Spinal cord (tissue), 10 donors: ENCODE results near the gene ZBED4. TPM values are rescaled to one million over a fixed set of nuclear protein-coding genes. Genes with fewer than 3 reads are reported as not detected.
"Not testable (repeated sequence)": the region's sequence is repeated elsewhere in the genome, so short reads cannot be mapped to it uniquely, and the experiment has no call there.

Source experiments
- DNase-seq, 6 donors: peaks; one replicate each; pipeline versions ENCODE4 v3.0.0 to v3.0.0-alpha.2; 2013 to 2015; ENCODE audit warnings: low spot score in 6 of 6, low read depth in 4 of 6
- H3K27ac ChIP-seq: one replicate; pipeline ENCODE4 v1.5.1; 2013; ENCODE audit warnings: low read depth, low read length, control low read depth
- H3K27me3 ChIP-seq: one replicate; pipeline ENCODE4 v1.6.1; 2013; ENCODE audit warnings: low read length; ENCODE audit not compliant: control insufficient read depth, insufficient read depth
- H3K36me3 ChIP-seq: one replicate; pipeline ENCODE4 v1.6.1; 2013; ENCODE audit warnings: low read length; ENCODE audit not compliant: control insufficient read depth, insufficient read depth
- H3K4me1 ChIP-seq: one replicate; pipeline ENCODE4 v1.6.1; 2013; ENCODE audit warnings: low read length; ENCODE audit not compliant: control insufficient read depth, insufficient read depth
- H3K4me3 ChIP-seq: one replicate; pipeline ENCODE4 v1.5.1; 2013; ENCODE audit warnings: low read depth, low read length, control low read depth
- H3K9me3 ChIP-seq: one replicate; pipeline ENCODE4 v1.6.1; 2013; ENCODE audit warnings: low read length; ENCODE audit not compliant: control insufficient read depth, insufficient read depth
- WGBS: methylation state at CpG from one replicate; pipeline ENCODE4 v1.1.5; 2013; ENCODE audit warnings: missing lambda C conversion rate; ENCODE audit not compliant: insufficient coverage; 5-methylcytosine and 5-hydroxymethylcytosine counted together
- polyA plus RNA-seq, 2 donors: library from polyadenylated mRNA; unstranded; fragments of 120-200 nt; gene quantifications; one replicate each; pipeline ENCODE4 v1.2.1, GENCODE V29; 2013; ENCODE audit not compliant: insufficient read length in 2 of 2
- total RNA-seq, 2 donors: library from RNA; depleted of rRNA in 1 of 2; stranded (reverse); fragments of 120-200 nt in 1 of 2; fragments of >200 nt in 1 of 2; gene quantifications; one replicate each; pipeline versions ENCODE4 v1.2.3 to v1.2.4, GENCODE V29; 2013 to 2014
- donor health status: healthy.

ZBED4 gene
- total and polyA plus RNA-seq, 4 donors: 8.5 to 15.6 (median 11.8) TPM

- H3K36me3 ChIP-seq: peaks cover 77% of the 10 kb centered on the region
- H3K9me3 ChIP-seq: no peaks in the 10 kb centered on the region
- H3K27me3 ChIP-seq: no peaks in the 10 kb centered on the region
- no peak for DNase-seq
- H3K4me3 ChIP-seq: no peak overlapping the region
- WGBS: 98% methylated on average over 15 of the region's 15 CpGs
- no peak overlapping the region for H3K27ac ChIP-seq
- H3K4me1 ChIP-seq: peaks cover 7% of the 10 kb centered on the region
Observed at GRCh38 chr22:49815641-49816091, 38.0 kb upstream of the ZBED4 start.

- Histone ChIP-seq H3K9me3 (no peaks in the 10 kb centered on the region), H3K4me3 (no peak overlapping the region), H3K4me1 (peaks cover 7% of the 10 kb centered on the region), H3K36me3 (peaks cover 86% of the 10 kb centered on the region), H3K27me3 (no peaks in the 10 kb centered on the region), H3K27ac (no peak overlapping the region)
- DNase-seq: no peak
- 64% methylated on average over 2 of the region's 3 CpGs for WGBS
Observed at GRCh38 chr22:49817359-49817758, 36.3 kb upstream of the ZBED4 start.

GRCh38 chr22:49820984-49821383 is 32.7 kb upstream of the ZBED4 start:
- H3K4me1 ChIP-seq: peaks cover 21% of the 10 kb centered on the region
- no peak overlapping the region for H3K4me3 ChIP-seq
- no peaks in the 10 kb centered on the region for H3K27me3 ChIP-seq
- H3K36me3 ChIP-seq: peaks cover 93% of the 10 kb centered on the region
- no peak overlapping the region for H3K27ac ChIP-seq
- DNase-seq: no peak
- H3K9me3 ChIP-seq: no peaks in the 10 kb centered on the region
- 56% methylated on average over 2 of the region's 7 CpGs for WGBS

- peaks cover 86% of the 10 kb centered on the region for H3K36me3 ChIP-seq
- WGBS: 82% methylated on average over 11 of the region's 11 CpGs
- H3K27ac ChIP-seq, DNase-seq, H3K4me3 ChIP-seq, H3K27me3 ChIP-seq, H3K9me3 ChIP-seq: not testable (repeated sequence)
- peaks cover 25% of the 10 kb centered on the region for H3K4me1 ChIP-seq
Observed at GRCh38 chr22:49821741-49822140, 31.9 kb upstream of the ZBED4 start.

- Histone ChIP-seq H3K9me3 (no peaks in the 10 kb centered on the region), H3K4me1 (peaks cover 32% of the 10 kb centered on the region), H3K27ac (no peak overlapping the region), H3K4me3 (no peak overlapping the region), H3K36me3 (peaks cover 69% of the 10 kb centered on the region), H3K27me3 (no peaks in the 10 kb centered on the region)
- no peak for DNase-seq
- 91% methylated on average over 51 of the region's 53 CpGs for WGBS
Observed at GRCh38 chr22:49823289-49824045, 30.2 kb upstream of the ZBED4 start.

- Histone ChIP-seq H3K36me3 (peaks cover 62% of the 10 kb centered on the region), H3K4me1 (peaks cover 34% of the 10 kb centered on the region), H3K27me3 (no peaks in the 10 kb centered on the region), H3K4me3 (no peak overlapping the region), H3K27ac (no peak overlapping the region), H3K9me3 (no peaks in the 10 kb centered on the region)
- DNase-seq: no peak
- 88% methylated on average over 7 of the region's 16 CpGs for WGBS
Observed at GRCh38 chr22:49824185-49824925, 29.3 kb upstream of the ZBED4 start.

- Histone ChIP-seq H3K4me1 (peaks cover 34% of the 10 kb centered on the region), H3K4me3 (no peak overlapping the region), H3K27ac (no peak overlapping the region), H3K27me3 (no peaks in the 10 kb centered on the region), H3K36me3 (peaks cover 57% of the 10 kb centered on the region), H3K9me3 (no peaks in the 10 kb centered on the region)
- WGBS: 88% methylated on average over 12 of the region's 12 CpGs
- DNase-seq: no peak
Observed at GRCh38 chr22:49824936-49825335, 28.7 kb upstream of the ZBED4 start.

GRCh38 chr22:49825436-49825835 is 28.2 kb upstream of the ZBED4 start:
- Histone ChIP-seq H3K36me3 (peaks cover 52% of the 10 kb centered on the region), H3K4me1 (peaks cover 34% of the 10 kb centered on the region), H3K27ac (no peak overlapping the region), H3K27me3 (no peaks in the 10 kb centered on the region), H3K4me3 (no peak overlapping the region), H3K9me3 (no peaks in the 10 kb centered on the region)
- 70% methylated on average over 9 of the region's 10 CpGs for WGBS
- no peak for DNase-seq

- 17% methylated on average over 31 of the region's 31 CpGs for WGBS
- no peak for DNase-seq
- H3K27ac ChIP-seq: peak overlapping the region; percentile 22
- H3K9me3 ChIP-seq: no peaks in the 10 kb centered on the region
- H3K27me3 ChIP-seq: no peaks in the 10 kb centered on the region
- H3K36me3 ChIP-seq: peaks cover 46% of the 10 kb centered on the region
- peak overlapping the region; percentile 53 for H3K4me3 ChIP-seq
- peaks cover 34% of the 10 kb centered on the region for H3K4me1 ChIP-seq
Observed at GRCh38 chr22:49825944-49826602, 27.6 kb upstream of the ZBED4 start.
